Fibroblast of gingiva (primary cell): ENCODE results near the gene PWP2.
"Not testable (repeated sequence)": the region's sequence is repeated elsewhere in the genome, so short reads cannot be mapped to it uniquely, and the experiment has no call there.

ENCODE experiments used
- DNase-seq: peaks from one replicate; pipeline ENCODE4 v3.0.0-alpha.2; 2011; ENCODE audit warnings: low read depth

Gene PWP2

GRCh38 chr21:44163167-44163653 lies 56.0 kb downstream of the PWP2 start:
- DNase-seq: not testable (repeated sequence)

- DNase-seq: not testable (repeated sequence)
These were observed 58.7 kb downstream of the PWP2 start for GRCh38 chr21:44165933-44166332.

- DNase-seq: not testable (repeated sequence)
These were observed 60.3 kb downstream of the PWP2 start for GRCh38 chr21:44167527-44167926.

GRCh38 chr21:44170326-44170725 lies 63.1 kb downstream of the PWP2 start:
- DNase-seq: not testable (repeated sequence)

GRCh38 chr21:44170863-44171262 lies 63.7 kb downstream of the PWP2 start:
- not testable (repeated sequence) for DNase-seq

- not testable (repeated sequence) for DNase-seq
These were observed 64.9 kb downstream of the PWP2 start for GRCh38 chr21:44171962-44172572.

- DNase-seq: not testable (repeated sequence)
These were observed 65.5 kb downstream of the PWP2 start for GRCh38 chr21:44172741-44173140.

- DNase-seq: not testable (repeated sequence)
These were observed 68.0 kb downstream of the PWP2 start for GRCh38 chr21:44175189-44175588.

- DNase-seq: not testable (repeated sequence)
These were observed 68.9 kb downstream of the PWP2 start for GRCh38 chr21:44176127-44176526.
